ENCODE results near the gene COL20A1.

The COL20A1 gene

DNA sequence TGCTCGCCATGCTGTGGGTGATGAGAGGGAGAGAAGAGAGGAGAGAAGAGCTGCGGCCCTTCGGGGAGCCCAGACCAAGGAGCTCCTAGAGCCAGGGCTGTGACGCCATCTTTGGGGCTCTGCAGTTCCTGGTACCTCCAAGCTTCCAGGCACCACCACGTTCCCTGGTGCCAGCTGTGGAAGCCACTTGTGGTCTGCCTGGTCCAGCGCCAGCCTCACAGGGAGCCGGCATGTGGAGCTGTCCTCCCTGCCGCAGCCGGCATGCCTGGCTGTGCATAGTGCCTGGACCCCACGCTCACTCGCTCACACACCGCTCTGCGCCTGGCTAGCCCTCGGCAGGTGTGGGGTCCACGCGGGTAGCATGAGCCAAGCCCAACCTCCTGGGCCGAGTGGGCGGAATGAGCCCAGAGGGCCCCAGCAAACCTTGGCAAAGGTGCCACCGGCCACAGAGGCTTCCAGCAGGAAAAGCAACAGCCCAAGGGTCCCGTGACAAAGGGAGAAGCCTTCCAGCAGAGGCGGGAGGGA, 87.4 kb downstream of the COL20A1 start:
- no peak for DNase-seq

- peak in 1 of 2 donors; percentile 1 for DNase-seq
Observed at GRCh38 chr20:63381781-63382431, 88.9 kb downstream of the COL20A1 start.

GRCh38 chr20:63382551-63383300, 89.7 kb downstream of the COL20A1 start:
- no peak for DNase-seq

GRCh38 chr20:63383556-63383955, 90.6 kb downstream of the COL20A1 start:
- no peak for DNase-seq

- DNase-seq: no peak
Observed at GRCh38 chr20:63384336-63384735, 91.3 kb downstream of the COL20A1 start.
